ENCODE measurements around the gene CASP14.
A peak's percentile ranks its signal among the peaks of the same experiment; 100 is the strongest.
"Not testable (repeated sequence)": the region's sequence is repeated elsewhere in the genome, so short reads cannot be mapped to it uniquely, and the experiment has no call there.

Gene CASP14

DNA sequence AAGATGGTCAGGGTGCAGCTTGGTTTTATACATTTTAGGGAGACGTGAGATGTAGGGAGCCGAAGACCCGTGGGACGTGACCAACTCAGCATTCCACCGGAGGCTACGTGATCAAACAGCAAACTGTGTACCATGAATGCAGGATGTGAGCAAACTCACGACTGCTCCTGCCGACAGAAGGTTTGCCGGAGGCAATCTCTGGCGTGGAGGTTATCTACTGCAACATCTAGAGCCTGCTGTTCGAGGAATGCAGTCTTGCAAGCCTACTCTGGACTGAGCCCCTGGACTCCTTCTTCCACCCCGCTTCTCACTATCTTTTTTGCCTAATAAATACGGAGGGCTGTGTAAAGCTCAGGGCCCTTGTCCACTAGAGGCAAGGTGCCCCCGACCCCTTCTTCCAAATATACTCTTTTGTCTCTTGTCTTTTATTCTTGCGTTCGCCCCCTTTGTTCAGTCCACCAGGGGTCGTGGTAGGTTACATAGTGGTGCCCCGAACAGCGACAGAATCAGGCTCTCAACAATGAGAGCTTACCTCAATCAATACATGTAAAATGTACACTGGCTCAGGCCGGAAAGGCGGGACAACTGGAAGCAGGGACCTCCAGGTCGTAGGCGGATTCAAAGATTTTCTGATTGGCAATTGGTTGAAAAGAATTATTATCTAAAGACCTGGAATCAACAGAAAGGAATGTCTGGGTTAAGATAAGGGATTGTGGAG is 23.8 kb downstream of the CASP14 start:
- DNase-seq (ENCODE audit: low read depth), result no peak

DNA sequence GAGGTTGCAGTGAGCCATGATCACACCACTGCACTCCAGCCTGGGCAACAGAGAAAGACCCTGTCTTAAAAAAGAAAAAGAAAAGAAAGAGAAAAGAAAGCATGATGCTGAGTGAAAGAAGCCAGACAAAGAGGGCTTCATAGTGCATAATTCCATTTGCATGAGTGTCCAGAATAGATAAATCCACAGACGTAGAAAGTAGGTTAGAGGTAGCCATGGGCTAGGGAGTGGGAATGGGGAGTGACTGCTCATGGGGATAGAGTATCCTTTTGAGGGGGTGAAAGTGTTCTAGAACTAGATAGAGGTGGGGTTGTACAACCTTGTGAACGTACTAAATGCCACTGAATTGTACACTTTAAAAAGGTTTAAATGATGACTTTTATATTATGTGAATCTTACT is 25.1 kb downstream of the CASP14 start:
- DNase-seq (ENCODE audit: low read depth), result no peak

DNA sequence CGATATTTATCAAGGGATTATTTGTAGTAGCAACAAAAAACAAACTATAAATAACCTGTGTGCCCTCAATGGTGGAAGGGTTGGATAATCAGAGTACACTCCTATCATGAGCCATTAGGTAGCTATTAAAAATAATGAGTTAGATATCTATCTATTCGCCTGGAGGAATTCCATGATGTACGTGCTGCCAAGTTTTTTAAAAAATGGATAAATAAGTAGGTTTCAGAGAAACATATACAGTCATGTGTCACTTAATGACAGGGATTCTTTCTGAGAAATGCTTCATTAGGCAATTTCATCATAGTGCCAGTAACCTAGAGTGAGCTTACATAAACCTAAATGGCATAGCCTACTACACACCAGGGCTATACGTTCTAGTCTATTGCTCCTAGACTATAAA is 26.5 kb downstream of the CASP14 start:
- no peak for DNase-seq (ENCODE audit: low read depth)

DNA sequence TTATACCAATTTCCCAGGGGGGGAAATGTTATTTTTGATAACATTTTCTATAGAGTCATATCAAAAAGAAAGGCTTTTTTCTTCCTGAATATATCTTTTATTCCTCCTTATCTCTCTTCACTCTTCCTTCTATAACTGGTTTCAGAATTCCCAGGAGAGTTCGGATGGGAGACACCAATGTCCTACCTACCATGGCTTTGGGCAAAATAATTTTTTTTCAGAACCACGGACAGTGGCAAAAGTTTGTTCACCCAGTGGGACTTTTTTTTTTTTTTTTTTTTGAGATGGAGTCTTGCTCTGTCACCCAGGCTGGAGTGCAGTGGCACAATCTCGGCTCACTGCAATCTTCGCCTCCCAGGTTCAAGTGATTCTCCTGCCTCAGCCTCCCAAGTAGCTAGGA is 30.7 kb downstream of the CASP14 start:
- not testable (repeated sequence) for DNase-seq (ENCODE audit: low read depth)

DNA sequence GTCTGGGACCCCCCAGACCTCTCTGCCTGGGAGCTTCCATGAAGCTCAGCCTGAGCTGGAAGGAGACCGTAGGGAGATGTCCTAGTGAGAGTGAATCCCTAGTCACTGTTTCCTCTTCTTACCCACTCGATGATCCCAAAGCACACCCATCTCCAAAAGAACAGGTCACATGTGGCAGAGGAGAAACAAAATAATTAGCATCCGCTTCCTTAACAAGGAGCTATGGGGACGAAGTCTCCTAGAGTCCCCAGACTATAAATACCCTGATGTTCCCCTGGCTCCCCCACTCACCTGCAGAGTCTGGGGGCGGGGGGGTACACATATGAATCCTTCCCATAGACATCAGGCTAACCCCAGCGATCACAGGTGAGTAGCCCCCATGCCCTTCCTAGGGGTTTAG is 32.6 kb downstream of the CASP14 start, which contains the start of gene OR1I1:
Gene OR1I1, plus strand, starts transcription at position 301 of the 400 bp plus-strand sequence. CDS start 4,855 bp downstream, outside the sequence.
- no peak for DNase-seq (ENCODE audit: low read depth)

DNA sequence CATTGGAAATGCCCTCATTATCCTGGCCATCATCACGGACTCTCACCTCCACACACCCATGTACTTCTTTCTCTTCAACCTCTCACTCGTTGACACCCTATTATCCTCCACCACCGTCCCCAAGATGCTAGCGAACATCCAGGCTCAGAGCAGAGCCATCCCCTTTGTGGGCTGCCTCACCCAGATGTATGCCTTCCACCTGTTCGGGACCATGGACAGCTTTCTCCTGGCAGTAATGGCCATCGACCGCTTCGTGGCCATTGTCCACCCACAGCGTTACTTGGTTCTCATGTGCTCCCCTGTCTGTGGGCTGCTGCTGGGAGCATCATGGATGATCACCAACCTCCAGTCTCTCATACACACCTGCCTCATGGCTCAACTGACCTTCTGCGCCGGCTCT is 37.9 kb downstream of the CASP14 start:
- no peak for DNase-seq (ENCODE audit: low read depth)

DNA sequence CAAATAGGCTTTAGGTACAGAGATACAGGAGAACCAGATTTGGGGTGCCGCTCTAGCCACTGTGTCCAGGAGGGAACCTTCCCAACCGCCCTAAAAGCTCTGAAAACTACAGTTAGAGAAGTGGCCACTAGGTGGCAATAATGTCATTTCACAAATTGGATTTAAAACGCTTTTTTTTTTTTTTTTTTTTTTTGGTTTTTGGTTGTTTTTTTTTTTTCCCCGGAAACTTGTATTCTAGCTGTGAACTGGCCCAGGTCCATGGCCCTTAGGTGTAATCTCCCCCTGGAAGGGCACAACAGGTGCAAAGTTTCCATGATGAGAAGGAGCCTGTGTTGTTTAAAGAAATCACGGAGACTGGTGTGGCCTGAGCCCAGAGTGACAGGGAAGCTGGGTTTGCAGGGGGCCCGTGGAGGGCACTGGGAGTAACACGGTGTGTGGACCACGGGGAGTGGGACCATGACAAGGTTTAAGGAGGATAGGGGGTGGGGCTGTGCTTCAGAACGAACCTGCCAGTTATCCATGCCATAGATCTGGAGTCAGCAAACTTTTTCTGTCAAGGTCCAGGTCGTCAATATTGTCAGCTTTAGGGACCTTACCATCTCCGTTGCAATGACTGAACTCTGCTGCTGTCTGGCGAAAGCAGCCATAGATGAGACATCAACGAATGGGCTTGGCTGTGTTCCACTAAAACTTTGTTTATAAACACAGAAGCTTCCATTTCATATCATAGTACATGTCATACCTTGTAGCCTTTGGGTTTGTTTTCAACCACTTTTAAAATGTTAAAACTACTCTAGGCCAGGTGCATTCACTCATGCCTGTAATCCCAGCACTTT is 42.9 kb downstream of the CASP14 start:
- peak; percentile 37 for DNase-seq (ENCODE audit: low read depth)

DNA sequence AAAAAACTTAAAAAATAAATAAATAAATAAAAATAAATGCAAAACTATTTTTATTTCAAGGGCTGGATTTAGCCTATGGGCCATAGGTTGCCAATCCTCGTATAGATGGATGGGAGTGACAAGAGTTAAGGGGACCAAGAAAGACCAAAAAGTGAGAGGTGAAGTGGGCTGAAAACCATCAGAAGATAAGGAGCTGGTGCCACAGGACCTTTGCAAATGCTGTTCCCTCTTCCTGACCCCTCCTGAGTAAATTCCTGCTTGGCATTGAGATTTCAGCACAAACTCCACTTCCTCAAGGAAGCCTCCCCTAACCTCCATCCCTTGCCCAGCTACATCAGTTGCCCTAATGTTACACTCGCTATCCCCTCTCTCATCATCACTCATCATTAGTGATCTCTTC is 43.7 kb downstream of the CASP14 start:
- no peak for DNase-seq (ENCODE audit: low read depth)

DNA sequence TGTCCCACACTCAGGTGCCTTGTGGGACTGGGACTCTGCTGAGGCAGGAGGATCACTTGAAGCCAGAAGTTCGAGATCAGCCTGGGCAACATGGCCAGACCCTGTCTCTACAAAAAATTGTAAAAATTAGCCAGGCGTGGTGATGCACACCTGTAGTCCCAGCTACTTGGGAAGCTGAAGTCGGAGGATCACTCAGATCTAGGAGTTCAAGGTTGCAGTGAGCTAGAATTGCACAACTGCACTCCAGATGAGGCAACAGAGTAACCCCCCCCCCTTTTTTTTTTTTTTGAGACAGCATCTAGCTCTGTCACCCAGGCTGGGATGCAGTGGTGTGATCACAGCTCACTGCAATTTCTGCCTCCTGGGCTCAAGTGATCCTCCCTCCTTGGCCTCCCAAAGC is 46.9 kb downstream of the CASP14 start:
- no peak for DNase-seq (ENCODE audit: low read depth)

DNA sequence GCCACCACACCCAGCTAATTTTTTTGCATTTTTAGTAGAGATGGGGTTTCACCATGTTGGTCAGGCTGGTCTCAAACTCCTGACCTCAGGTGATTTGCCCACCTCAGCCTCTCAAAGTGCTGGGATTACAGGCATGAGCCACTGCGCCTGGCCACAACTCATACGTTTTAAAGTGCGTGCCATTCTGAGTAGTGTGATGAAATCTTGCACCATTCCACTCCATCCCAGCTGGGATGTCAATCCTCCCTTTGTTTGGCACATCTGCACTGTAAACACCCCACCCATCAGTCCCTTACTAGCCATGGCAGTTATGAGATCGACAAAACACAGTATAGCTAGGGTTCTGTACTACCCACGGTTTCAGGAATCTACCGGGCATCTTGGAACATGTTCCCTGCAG is 48.7 kb downstream of the CASP14 start:
- DNase-seq (ENCODE audit: low read depth), result not testable (repeated sequence)

DNA sequence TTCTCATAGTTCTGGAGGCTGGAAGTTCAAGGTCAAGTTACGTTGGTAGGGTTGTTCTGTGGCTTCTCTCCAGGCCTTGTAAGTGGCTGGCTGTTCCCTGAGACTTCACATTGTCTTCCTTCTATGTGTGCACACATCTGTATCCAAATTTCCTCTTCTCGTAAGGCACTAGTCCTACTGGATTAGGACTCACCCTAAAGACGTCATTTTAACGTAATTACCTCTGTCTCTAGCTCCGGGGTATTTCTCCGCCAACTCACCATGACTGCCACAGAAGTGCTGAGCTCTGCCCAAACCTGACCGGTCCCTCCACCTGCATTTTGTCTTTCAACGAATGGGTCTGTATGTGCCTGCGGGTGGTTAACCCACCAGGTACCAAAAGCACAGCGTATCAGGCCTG is 49.2 kb downstream of the CASP14 start:
- DNase-seq (ENCODE audit: low read depth), result no peak

DNA sequence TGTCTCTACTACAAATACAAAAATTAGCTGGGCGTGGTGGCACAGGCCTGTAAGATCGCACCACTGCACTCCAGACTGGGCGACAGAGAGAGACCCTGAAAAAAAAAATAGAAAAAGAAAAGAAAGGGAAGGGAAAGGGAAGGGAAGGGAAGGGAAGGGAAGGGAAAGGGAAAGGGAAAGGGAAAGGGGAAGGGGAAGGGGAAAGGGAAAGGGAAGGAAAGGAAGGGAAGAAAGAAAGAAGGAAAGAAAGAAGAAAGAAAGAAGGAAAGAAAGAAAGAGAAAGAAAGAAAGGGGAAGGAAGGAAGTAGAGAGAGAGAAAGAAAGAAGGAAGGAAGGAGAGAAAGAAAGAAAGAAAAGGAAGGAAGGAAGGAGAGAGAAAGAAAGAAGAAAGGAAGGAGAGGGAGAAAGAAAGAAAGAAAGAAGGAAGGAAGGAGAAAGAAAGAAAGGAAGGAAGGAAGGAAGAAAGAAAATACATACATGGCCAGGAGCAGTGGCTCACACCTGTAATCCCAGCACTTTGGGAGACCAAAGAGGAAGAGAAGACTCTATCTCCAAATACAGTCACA is 49.8 kb downstream of the CASP14 start:
- no peak for DNase-seq (ENCODE audit: low read depth)

DNA sequence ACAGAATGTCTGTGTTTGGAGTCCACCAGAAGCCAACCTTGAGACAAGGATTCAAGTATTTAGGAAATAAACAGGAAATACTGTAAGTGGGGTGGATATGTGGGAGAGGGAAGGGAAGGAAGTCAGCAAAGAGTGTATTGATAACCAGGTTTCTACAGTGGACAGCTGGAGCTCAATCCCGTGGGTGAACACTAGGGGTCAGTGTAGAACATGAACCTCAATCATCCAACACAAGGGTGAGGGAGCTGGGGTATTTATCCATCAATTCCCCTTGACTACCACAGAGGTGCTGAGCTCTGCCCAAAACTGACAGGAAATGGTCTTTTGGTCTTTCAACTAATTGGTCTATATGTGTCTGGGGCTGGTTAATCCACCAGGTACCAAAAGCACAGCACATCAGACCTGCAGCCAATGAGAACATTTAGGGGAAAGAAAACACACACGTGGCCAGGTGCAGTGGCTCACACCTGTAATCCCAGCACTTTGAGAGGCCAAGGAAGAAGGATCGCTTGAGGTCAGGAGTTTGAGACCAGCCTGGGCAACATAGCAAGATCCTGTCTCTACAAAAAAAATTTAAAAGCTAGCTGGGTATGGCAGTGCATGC is 52.3 kb downstream of the CASP14 start:
- peak; percentile 48 for DNase-seq (ENCODE audit: low read depth)

DNA sequence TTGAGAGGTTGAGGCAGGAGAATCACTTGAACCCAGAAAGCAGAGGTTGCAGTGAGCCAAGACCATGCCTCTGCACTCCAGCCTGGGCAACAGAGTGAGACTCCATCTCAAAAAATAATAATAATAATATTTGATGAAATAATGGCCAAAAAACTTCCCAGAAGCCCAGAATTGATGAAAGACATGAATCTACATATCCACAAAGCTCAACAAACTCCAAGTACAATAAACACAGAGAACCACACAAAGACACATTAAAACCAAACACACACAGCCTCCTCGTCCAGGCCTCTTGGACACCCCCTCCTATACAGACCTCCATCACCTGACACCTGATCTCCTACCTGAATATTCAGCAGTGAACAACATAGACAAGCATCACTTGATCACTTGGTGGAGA is 54.7 kb downstream of the CASP14 start:
- no peak for DNase-seq (ENCODE audit: low read depth)

DNA sequence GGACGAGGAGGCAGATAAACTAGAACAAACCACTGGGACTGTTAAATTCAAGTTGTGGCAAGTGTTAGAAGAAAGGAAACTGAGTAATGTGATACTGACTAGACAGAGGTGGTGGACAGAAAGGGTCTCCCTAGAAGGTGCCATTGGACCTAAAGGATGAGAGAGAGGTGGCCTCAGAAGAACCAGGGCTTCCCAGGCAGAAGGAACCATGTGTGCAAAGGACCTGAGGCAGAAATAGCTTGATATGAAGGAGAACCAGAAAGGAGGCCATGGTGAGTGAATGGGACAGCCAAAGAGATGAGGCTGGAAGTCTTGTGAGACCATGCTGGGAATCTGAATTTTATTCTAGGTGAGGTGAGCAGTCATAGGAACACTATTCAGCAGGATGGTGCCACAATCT is 55.1 kb downstream of the CASP14 start:
- DNase-seq (ENCODE audit: low read depth), result no peak

DNA sequence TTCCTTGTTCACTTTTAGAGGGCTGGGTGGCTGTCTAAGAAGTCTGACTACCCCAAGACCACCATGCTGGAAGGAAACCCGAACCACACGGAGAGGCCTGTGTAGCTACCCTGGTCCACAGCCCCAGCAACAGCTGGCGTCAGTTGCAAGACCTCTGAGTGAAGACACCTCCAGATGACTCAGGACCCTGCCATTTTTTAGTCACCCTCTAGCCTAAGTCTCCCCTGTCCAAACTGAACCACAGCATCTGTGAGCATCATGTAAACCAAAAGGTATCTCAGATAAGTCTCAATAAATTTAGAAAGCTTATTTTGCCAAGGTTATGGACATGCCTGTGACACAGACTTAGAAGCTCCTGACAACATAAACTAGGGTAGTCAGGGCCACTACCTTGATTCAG is 55.8 kb downstream of the CASP14 start:
- DNase-seq (ENCODE audit: low read depth), result no peak

DNA sequence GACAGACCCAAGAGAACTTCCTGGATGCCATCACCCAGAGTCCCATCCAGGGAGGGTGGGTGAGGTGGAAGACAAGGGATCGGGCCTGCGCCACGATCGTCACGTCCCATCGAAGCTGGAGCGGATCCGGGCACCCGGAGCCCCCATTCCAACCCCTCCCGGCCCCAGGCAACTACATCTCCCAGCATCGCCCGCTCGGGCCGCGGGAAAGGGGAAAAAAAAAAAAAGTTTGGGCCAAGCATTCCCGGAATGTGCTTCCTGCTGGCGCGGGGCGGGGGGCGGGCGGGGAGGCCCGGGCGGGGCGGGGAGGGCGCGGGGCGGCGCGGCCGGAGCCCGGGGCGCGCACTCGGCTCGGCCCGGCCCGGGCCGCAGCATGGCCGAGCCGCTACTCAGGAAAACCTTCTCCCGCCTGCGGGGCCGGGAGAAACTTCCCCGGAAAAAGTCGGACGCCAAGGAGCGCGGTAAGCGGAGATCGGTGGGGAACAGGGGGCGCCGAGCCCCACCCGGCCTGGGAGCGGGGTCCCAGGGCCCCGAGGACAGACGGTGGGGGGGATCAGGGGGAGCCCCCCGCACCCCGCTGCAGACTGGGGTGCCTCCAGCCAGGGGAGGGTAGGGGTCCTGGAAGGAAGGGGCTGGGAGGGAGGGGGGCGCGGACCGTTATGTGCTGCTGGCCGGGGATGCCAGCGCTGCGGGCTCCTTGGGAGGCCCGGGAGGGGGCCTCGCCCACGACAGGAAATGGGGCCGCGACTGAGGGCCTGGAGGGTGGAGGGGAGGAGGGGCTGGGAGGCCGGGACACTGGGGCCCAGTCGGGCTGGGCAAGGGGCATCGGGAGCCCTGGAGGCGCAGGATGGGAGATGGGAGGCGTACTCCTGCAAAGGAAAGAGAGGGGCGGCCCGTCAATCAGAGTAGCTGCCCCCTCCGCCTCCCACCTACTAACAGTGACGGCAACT is 58.1 kb downstream of the CASP14 start, which contains the start of gene SYDE1:
Gene SYDE1, plus strand, starts transcription at position 341 of the 950 bp plus-strand sequence. Its CDS starts 33 bp downstream, at position 374.
- peak; percentile 19 for DNase-seq (ENCODE audit: low read depth)

Data from activated T-cell treated with anti-CD3 and anti-CD28 coated beads for 24 hours (primary cell).